ENCODE measurements around the gene DDX39A. TPM values are rescaled to one million over a fixed set of nuclear protein-coding genes. Genes with fewer than 3 reads are reported as not detected.
"Not testable (repeated sequence)": the region's sequence is repeated elsewhere in the genome, so short reads cannot be mapped to it uniquely, and the experiment has no call there.

DDX39A gene
- total RNA-seq, 2 experiments from 2014 or later, result 168 to 185 TPM

GRCh38 chr19:14400951-14401431 is 18.1 kb downstream of the DDX39A start:
- no peaks in the 10 kb centered on the region for H3K9me3 Mint-ChIP-seq (ENCODE audit: low read depth)
- CTCF ChIA-PET, result interaction anchor here (0.8 to 1.4 kb wide), 4 partner anchors 17 to 39 kb away, joined by 3 to 6 read pairs (median 3); no protein-coding TSS in a partner anchor
- ATAC-seq (peak; percentile 16), DNase-seq (peak; percentile 60)
- peak overlapping the region; percentile 80 for H3K27ac Mint-ChIP-seq
- H3K27me3 Mint-ChIP-seq, result no peaks in the 10 kb centered on the region
- POLR2A ChIA-PET, result interaction anchor here (0.6 to 1.3 kb wide), 3 partner anchors 27 to 38 kb away, joined by 4 to 5 read pairs (median 5); no protein-coding TSS in a partner anchor
- H3K36me3 Mint-ChIP-seq (ENCODE audit: low read depth), result peaks cover 68% of the 10 kb centered on the region
- H3K4me1 Mint-ChIP-seq, result peaks cover 24% of the 10 kb centered on the region
- intact Hi-C loops (cut with DNase I, micrococcal nuclease), result no loop called here
- H3K4me3 Mint-ChIP-seq, result no peak overlapping the region

GRCh38 chr19:14397168-14397567 is 22.0 kb downstream of the DDX39A start:
- H3K27me3 Mint-ChIP-seq; DNase-seq; H3K4me3 Mint-ChIP-seq; CTCF ChIA-PET; ATAC-seq; H3K9me3 Mint-ChIP-seq (ENCODE audit: low read depth): not testable (repeated sequence)
- H3K4me1 Mint-ChIP-seq, result peaks cover 44% of the 10 kb centered on the region
- POLR2A ChIA-PET, result interaction anchor here (0.6 to 1.3 kb wide), 4 partner anchors 7 to 368 kb away, joined by 3 to 6 read pairs (median 3); no protein-coding TSS in a partner anchor
- peaks cover 63% of the 10 kb centered on the region for H3K36me3 Mint-ChIP-seq (ENCODE audit: low read depth)
- peak overlapping the region; percentile 68 for H3K27ac Mint-ChIP-seq
- intact Hi-C loops (cut with DNase I, micrococcal nuclease), result loop anchor here in 1 of 2 experiments (5.0 kb wide), 1 partner anchor 370 kb away; no protein-coding TSS in a partner anchor

GRCh38 chr19:14396730-14397129 is 22.4 kb downstream of the DDX39A start:
- not testable (repeated sequence) for ATAC-seq; H3K4me3 Mint-ChIP-seq; H3K9me3 Mint-ChIP-seq (ENCODE audit: low read depth); H3K27me3 Mint-ChIP-seq; DNase-seq
- CTCF ChIA-PET, result interaction anchor here (0.6 to 1.6 kb wide), 3 partner anchors 49 to 108 kb away, joined by 4 to 8 read pairs (median 4); no protein-coding TSS in a partner anchor
- Mint-ChIP-seq H3K27ac (peak overlapping the region; percentile 68), H3K4me1 (peaks cover 44% of the 10 kb centered on the region), H3K36me3 (ENCODE audit: low read depth) (peaks cover 61% of the 10 kb centered on the region)
- POLR2A ChIA-PET, result interaction anchor here (0.9 to 1.3 kb wide), 3 partner anchors 8 to 130 kb away, joined by 3 to 6 read pairs (median 3); no protein-coding TSS in a partner anchor
- intact Hi-C loops (cut with DNase I, micrococcal nuclease), result loop anchor here in 1 of 2 experiments (5.0 kb wide), 1 partner anchor 371 kb away; no protein-coding TSS in a partner anchor

- Mint-ChIP-seq H3K36me3 (ENCODE audit: low read depth) (peaks cover 57% of the 10 kb centered on the region), H3K4me1 (peaks cover 36% of the 10 kb centered on the region), H3K27me3 (no peaks in the 10 kb centered on the region), H3K9me3 (ENCODE audit: low read depth) (no peaks in the 10 kb centered on the region), H3K4me3 (no peak overlapping the region), H3K27ac (peak overlapping the region; percentile 68)
- POLR2A ChIA-PET, result interaction anchor here (0.6 to 1.3 kb wide), 4 partner anchors 9 to 131 kb away, joined by 3 read pairs; no protein-coding TSS in a partner anchor
- peak; percentile 14 for ATAC-seq
- intact Hi-C loops (cut with DNase I, micrococcal nuclease), result loop anchor here in 1 of 2 experiments (5.0 kb wide), 1 partner anchor 371 kb away; no protein-coding TSS in a partner anchor
- DNase-seq, result no peak
- CTCF ChIA-PET, result interaction anchor here (0.6 to 1.6 kb wide), 6 partner anchors 14 to 109 kb away, joined by 3 to 8 read pairs (median 4); no protein-coding TSS in a partner anchor
Observed at GRCh38 chr19:14395710-14396336, 23.3 kb downstream of the DDX39A start.

GRCh38 chr19:14395262-14395661 is 23.9 kb downstream of the DDX39A start:
- Mint-ChIP-seq H3K9me3 (ENCODE audit: low read depth) (no peaks in the 10 kb centered on the region), H3K36me3 (ENCODE audit: low read depth) (peaks cover 59% of the 10 kb centered on the region), H3K27ac (peak overlapping the region; percentile 42), H3K4me1 (peaks cover 35% of the 10 kb centered on the region), H3K4me3 (no peak overlapping the region), H3K27me3 (no peaks in the 10 kb centered on the region)
- ChIA-PET POLR2A (interaction anchor here (0.6 to 0.8 kb wide), 2 partner anchors 34 to 69 kb away, joined by 3 read pairs; no protein-coding TSS in a partner anchor), CTCF (interaction anchor here (0.7 to 1.6 kb wide), 3 partner anchors 11 to 47 kb away, joined by 3 to 8 read pairs (median 3); no protein-coding TSS in a partner anchor)
- intact Hi-C loops (cut with DNase I, micrococcal nuclease), result loop anchor here in 1 of 2 experiments (5.0 kb wide), 1 partner anchor 372 kb away; no protein-coding TSS in a partner anchor
- DNase-seq (no peak), ATAC-seq (no peak)

GRCh38 chr19:14394167-14394566 is 25.0 kb downstream of the DDX39A start:
- DNase-seq (no peak), ATAC-seq (no peak)
- CTCF ChIA-PET, result interaction anchor here (0.6 kb wide), 1 partner anchor 85 kb away, joined by 3 read pairs; no protein-coding TSS in a partner anchor
- H3K36me3 Mint-ChIP-seq (ENCODE audit: low read depth), result peaks cover 63% of the 10 kb centered on the region
- no peaks in the 10 kb centered on the region for H3K9me3 Mint-ChIP-seq (ENCODE audit: low read depth)
- no peaks in the 10 kb centered on the region for H3K27me3 Mint-ChIP-seq
- intact Hi-C loops (cut with DNase I, micrococcal nuclease), result no loop called here
- POLR2A ChIA-PET, result interaction anchor here (0.5 kb wide), 1 partner anchor 14 kb away, joined by 4 read pairs; no protein-coding TSS in a partner anchor
- peaks cover 35% of the 10 kb centered on the region for H3K4me1 Mint-ChIP-seq
- H3K4me3 Mint-ChIP-seq, result no peak overlapping the region
- peak overlapping the region; percentile 78 for H3K27ac Mint-ChIP-seq

- Mint-ChIP-seq H3K4me1 (peaks cover 39% of the 10 kb centered on the region), H3K4me3 (no peak overlapping the region), H3K9me3 (ENCODE audit: low read depth) (no peaks in the 10 kb centered on the region), H3K36me3 (ENCODE audit: low read depth) (peaks cover 62% of the 10 kb centered on the region), H3K27ac (peak overlapping the region; percentile 66), H3K27me3 (no peaks in the 10 kb centered on the region)
- no peak for DNase-seq
- intact Hi-C loops (cut with DNase I, micrococcal nuclease), result no loop called here
- ChIA-PET CTCF (interaction anchor here (0.9 kb wide), 1 partner anchor 13 kb away, joined by 4 read pairs; no protein-coding TSS in a partner anchor), POLR2A (interaction anchor here (1.2 kb wide), 1 partner anchor 26 kb away, joined by 3 read pairs; no protein-coding TSS in a partner anchor)
- no peak for ATAC-seq
Observed at GRCh38 chr19:14393329-14393728, 25.8 kb downstream of the DDX39A start.

- peak overlapping the region; percentile 65 for H3K27ac Mint-ChIP-seq
Observed at GRCh38 chr19:14391156-14391821, 27.9 kb downstream of the DDX39A start.

GRCh38 chr19:14390548-14390947 is 28.6 kb downstream of the DDX39A start:
- Mint-ChIP-seq H3K27ac (peak overlapping the region; percentile 67), H3K27me3 (no peaks in the 10 kb centered on the region), H3K4me1 (peaks cover 24% of the 10 kb centered on the region), H3K4me3 (no peak overlapping the region), H3K9me3 (ENCODE audit: low read depth) (no peaks in the 10 kb centered on the region), H3K36me3 (ENCODE audit: low read depth) (peaks cover 52% of the 10 kb centered on the region)
- CTCF ChIA-PET, result no interaction called here
- DNase-seq (no peak), ATAC-seq (no peak)
- intact Hi-C loops (cut with DNase I, micrococcal nuclease), result no loop called here
- POLR2A ChIA-PET, result no interaction called here

More at GRCh38 chr19:14391156-14391821, 27.9 kb downstream of the DDX39A start:
- CTCF ChIA-PET, result no interaction called here
- Mint-ChIP-seq H3K27me3 (no peaks in the 10 kb centered on the region), H3K9me3 (ENCODE audit: low read depth) (no peaks in the 10 kb centered on the region), H3K36me3 (ENCODE audit: low read depth) (peaks cover 54% of the 10 kb centered on the region), H3K4me1 (peaks cover 28% of the 10 kb centered on the region), H3K4me3 (no peak overlapping the region)
- ATAC-seq (no peak), DNase-seq (no peak)
- intact Hi-C loops (cut with DNase I, micrococcal nuclease), result no loop called here
- POLR2A ChIA-PET, result no interaction called here

- ChIA-PET POLR2A (interaction anchor here (0.6 to 1.7 kb wide), 2 partner anchors 20 to 31 kb away, joined by 3 to 9 read pairs; no protein-coding TSS in a partner anchor), CTCF (no interaction called here)
- peak overlapping the region; percentile 92 for H3K4me3 Mint-ChIP-seq
- intact Hi-C loops (cut with DNase I, micrococcal nuclease), result no loop called here
- peak overlapping the region; percentile 99 for H3K27ac Mint-ChIP-seq
- DNase-seq, result peak; percentile 47
- no peaks in the 10 kb centered on the region for H3K9me3 Mint-ChIP-seq (ENCODE audit: low read depth)
- peaks cover 26% of the 10 kb centered on the region for H3K4me1 Mint-ChIP-seq
- ATAC-seq, result no peak
- no peaks in the 10 kb centered on the region for H3K27me3 Mint-ChIP-seq
- peaks cover 55% of the 10 kb centered on the region for H3K36me3 Mint-ChIP-seq (ENCODE audit: low read depth)
Observed at GRCh38 chr19:14385492-14385891, 33.6 kb downstream of the DDX39A start.

All from activated CD4-positive, alpha-beta T cell treated with anti-CD3 and anti-CD28 coated beads for 36 hours (primary cell).